AG04449 (cell line): ENCODE results near the gene GALM.

Experiments
- CTCF ChIA-PET: fragments of 350-600 bp; formaldehyde crosslinking; extraction: SDS; loops from one replicate; lab custom pipeline; 2021; ENCODE audit warnings: antibody characterized with exemption; lab: Yijun Ruan, JAX
- POLR2A ChIA-PET: fragments of 400-600, 350-600 bp; formaldehyde crosslinking; extraction: SDS; loops from one replicate; lab custom pipeline; 2020; ENCODE audit warnings: antibody characterized with exemption, inconsistent platforms; lab: Yijun Ruan, JAX
- DNase-seq: peaks from one replicate; pipeline ENCODE4 v3.0.0-alpha.2; 2010; ENCODE audit warnings: low read depth, low spot score
- H3K4me3 ChIP-seq: 2 replicates; pipeline ENCODE4 v1.5.1; 2011; ENCODE audit warnings: low read depth, mild to moderate bottlenecking, control low read depth, low read length
- CTCF ChIP-seq: IDR thresholded peaks from one replicate; pipeline ENCODE4 v1.5.1; 2011; ENCODE audit warnings: mild to moderate bottlenecking, moderate library complexity, low read length, control low read depth, inconsistent platforms; ENCODE audit not compliant: insufficient read depth; ENCODE audit errors: missing control alignments

GALM gene

GRCh38 chr2:38697116-38697840 is 31.4 kb downstream of the GALM start:
- TF ChIP-seq CTCF: no peak
- no peak overlapping the region for H3K4me3 ChIP-seq
- CTCF ChIA-PET: interaction anchor here (1.3 kb wide), 1 partner anchor 90 kb away, joined by 3 read pairs; no protein-coding TSS in a partner anchor
- DNase-seq: no peak
- POLR2A ChIA-PET: no interaction called here

GRCh38 chr2:38698467-38699003 is 32.6 kb downstream of the GALM start:
- POLR2A ChIA-PET: no interaction called here
- CTCF ChIA-PET: interaction anchor here (1.2 kb wide), 1 partner anchor 85 kb away, joined by 5 read pairs; no protein-coding TSS in a partner anchor
- no peak overlapping the region for H3K4me3 ChIP-seq
- TF ChIP-seq CTCF: no peak
- DNase-seq: no peak

- ChIA-PET CTCF (no interaction called here), POLR2A (no interaction called here)
- no peak for DNase-seq
- TF ChIP-seq CTCF: no peak
- no peak overlapping the region for H3K4me3 ChIP-seq
These were observed 34.3 kb downstream of the GALM start for GRCh38 chr2:38700113-38700785.

- ChIA-PET POLR2A (no interaction called here), CTCF (interaction anchor here (0.9 kb wide), 1 partner anchor 119 kb away, joined by 3 read pairs; no protein-coding TSS in a partner anchor)
- no peak for TF ChIP-seq CTCF
- no peak for DNase-seq
- H3K4me3 ChIP-seq: no peak overlapping the region
These were observed 35.1 kb downstream of the GALM start for GRCh38 chr2:38700881-38701458.

GRCh38 chr2:38701542-38701941 is 35.6 kb downstream of the GALM start:
- POLR2A ChIA-PET: no interaction called here

More at GRCh38 chr2:38701542-38701941, 35.6 kb downstream of the GALM start:
- no peak for DNase-seq
- CTCF ChIA-PET: interaction anchor here (0.9 kb wide), 1 partner anchor 120 kb away, joined by 3 read pairs; no protein-coding TSS in a partner anchor
- no peak overlapping the region for H3K4me3 ChIP-seq
- TF ChIP-seq CTCF: no peak
